HPDE6-E6E7 (cell line): ENCODE measurements around the gene RHOH.

Experiments used
- DNase-seq: peaks from one replicate; pipeline ENCODE4 v3.0.0; 2011; ENCODE audit warnings: missing footprints; ENCODE audit errors: extremely low spot score

Gene RHOH

DNA sequence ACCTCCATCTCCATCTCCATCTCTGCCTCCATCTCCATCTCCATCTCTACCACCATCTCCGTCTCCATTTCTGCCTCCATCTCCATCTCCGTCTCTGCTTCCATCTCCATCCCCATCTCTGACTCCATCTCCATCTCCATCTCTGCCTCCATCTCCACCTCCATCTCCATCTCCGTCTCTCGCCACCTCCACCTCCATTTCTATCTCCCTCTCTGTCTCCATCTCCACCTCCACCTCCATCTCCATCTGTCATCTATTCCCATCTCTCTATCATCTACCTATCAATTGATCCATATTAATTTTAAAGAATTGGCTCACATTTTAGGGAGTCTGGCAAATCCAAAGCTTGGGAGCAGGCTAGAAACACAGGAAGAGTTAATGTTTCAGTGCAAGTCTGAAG is 98.7 kb downstream of the RHOH start:
- DNase-seq, result no peak
